PFSK-1 (cell line): Measurements from ENCODE around the gene CNTN5.

Experiments
- POLR2AphosphoS5 ChIP-seq: IDR thresholded peaks from 2 replicates; pipeline ENCODE4 v1.6.1; 2012; ENCODE audit warnings: low read depth, mild to moderate bottlenecking, control low read depth, low read length, moderate library complexity
- SIN3A ChIP-seq: IDR thresholded peaks from 2 replicates; pipeline ENCODE4 v1.6.1; 2012; ENCODE audit warnings: mild to moderate bottlenecking, low read length, moderate library complexity, borderline replicate concordance; ENCODE audit not compliant: insufficient read depth

- TF ChIP-seq SIN3A (no peak), POLR2AphosphoS5 (no peak)
These were observed 1298.9 kb downstream of the CNTN5 start for GRCh38 chr11:100319691-100320090.
